Kidney (tissue), 22 donors: ENCODE results near the gene ACTA1. TPM values are rescaled to one million over a fixed set of nuclear protein-coding genes. Genes with fewer than 3 reads are reported as not detected.

Experiments
- DNase-seq, 5 donors: peaks; one replicate each; pipeline ENCODE4 v3.0.0-alpha.2; 2013 to 2020
- FAIRE-seq: peaks from 2 replicates; lab custom pipeline; 2012; peaks lifted over from hg19 to GRCh38; lab: Jason Lieb, UNC
- H3K27ac ChIP-seq, 2 donors: one replicate each; pipeline ENCODE4 v1.7.0; 2013; ENCODE audit warnings: low read depth in 2 of 2, low read length in 2 of 2, inconsistent platforms in 1 of 2
- H3K27me3 ChIP-seq: one replicate; pipeline ENCODE4 v1.7.1; 2013; ENCODE audit warnings: low read length, inconsistent platforms; ENCODE audit not compliant: control insufficient read depth, insufficient read depth
- H3K36me3 ChIP-seq, 3 donors: one replicate each; pipeline versions ENCODE4 v1.7.0 to v1.7.1; 2013; ENCODE audit warnings: low read length in 3 of 3, control low read depth in 1 of 3, inconsistent platforms in 1 of 3; ENCODE audit not compliant: insufficient read depth in 3 of 3, control insufficient read depth in 2 of 3
- H3K4me1 ChIP-seq, 3 donors: one replicate each; pipeline versions ENCODE4 v1.7.0 to v1.7.1; 2013; ENCODE audit warnings: low read length in 3 of 3, inconsistent platforms in 1 of 3, low read depth in 1 of 3; ENCODE audit not compliant: control insufficient read depth in 2 of 3, insufficient read depth in 2 of 3
- H3K4me3 ChIP-seq, 3 donors: one replicate each; pipeline versions ENCODE4 v1.7.0 to v1.8.1; 2013; ENCODE audit warnings: low read length in 3 of 3, control low read depth in 1 of 3, inconsistent platforms in 1 of 3
- H3K9ac ChIP-seq, 3 donors: one replicate each; pipeline versions ENCODE4 v1.7.0 to v1.7.1; 2013; ENCODE audit warnings: low read length in 3 of 3, control low read depth in 1 of 3, inconsistent platforms in 1 of 3
- H3K9me3 ChIP-seq, 3 donors: one replicate each; pipeline versions ENCODE4 v1.7.0 to v1.7.1; 2013; ENCODE audit warnings: low read length in 3 of 3, control low read depth in 1 of 3, inconsistent platforms in 1 of 3; ENCODE audit not compliant: control insufficient read depth in 2 of 3, insufficient read depth in 1 of 3
- CTCF ChIP-seq: IDR thresholded peaks from 3 replicates; pipeline ENCODE4 v1.5.1; 2012; ENCODE audit warnings: mild to moderate bottlenecking, moderate library complexity, borderline replicate concordance; ENCODE audit not compliant: insufficient read depth; ENCODE audit errors: extremely low read depth
- intact Hi-C: fragments of 100-400 bp; cut with DNase I; formaldehyde crosslinking; loops from one replicate; pipeline ENCODE4 v1.11.1; 2022
- long read RNA-seq, 10 donors: library from polyadenylated mRNA in 1 of 10; unstranded in 1 of 10; transcript quantifications; one replicate each; pipeline ENCODE4 v2.0.0 and lab custom pipeline, GENCODE V29; 2021 to 2026
- polyA plus RNA-seq: library from polyadenylated mRNA; stranded (reverse); fragments of 350-450 nt; fragmentation: Illumina TruSeq; extraction: RNeasy Lipid Tissue Mini Kit (QIAGEN cat#74804); gene quantifications from one replicate; pipeline ENCODE4 v1.2.3, GENCODE V29; 2014; ENCODE audit warnings: low read depth, low replicate concordance; ENCODE audit not compliant: insufficient read depth
- total RNA-seq: library from RNA; stranded (reverse); fragmentation: NEBNext Ultra II Directional; extraction: Animal tissue kit (Norgen Biotek cat#: 25700); gene quantifications from one replicate; pipeline ENCODE4 v1.2.1, GENCODE V29; 2021
- donor health status: control.
- donor health status: control.
- donor health status: control.
- donor health status: control.
- donor health status: control.
- donor health status: DM: yes; HTN: yes; CAD: no.
- donor health status: Normal renal cell carcinoma (clear cell type).

ACTA1 gene
- total RNA-seq (not detected), polyA plus RNA-seq (1.2 TPM)
- long read RNA-seq, donor 1, partial matches to known transcripts, result 0 of 3 reads
- long read RNA-seq, donor 1, other reads (novel, unspliced or antisense), result 0 of 3 reads
- long read RNA-seq, donor 2, partial matches to known transcripts, result 0 of 1 reads
- long read RNA-seq, donor 2, other reads (novel, unspliced or antisense), result 0 of 1 reads
- long read RNA-seq, donor 3, transcript ACTA1-202 (7 exons, 1,491 nt), result major isoform, 7 of 7 reads
- long read RNA-seq, donor 3, partial matches to known transcripts, result 0 of 7 reads
- long read RNA-seq, donor 3, other reads (novel, unspliced or antisense), result 0 of 7 reads
- long read RNA-seq, donor 4, partial matches to known transcripts, result 0 of 2 reads
- long read RNA-seq, donor 4, other reads (novel, unspliced or antisense), result 0 of 2 reads
- long read RNA-seq, donor 5, result 0 reads
- long read RNA-seq, donor 6, partial matches to known transcripts, result 0 of 3 reads
- long read RNA-seq, donor 6, other reads (novel, unspliced or antisense), result 0 of 3 reads
- long read RNA-seq, donor 7, result 0 reads
- long read RNA-seq, donor 8, result 0 reads
- long read RNA-seq, donor 9, partial matches to known transcripts, result 0 of 1 reads
- long read RNA-seq, donor 9, other reads (novel, unspliced or antisense), result 0 of 1 reads
- long read RNA-seq, donor 10, result 0 reads

GRCh38 chr1:229434005-229434640, at the start of gene ACTA1:
Gene ACTA1 (minus strand): TSS chr1:229434094. CDS start chr1:229433115, 979 bp downstream.
- Histone ChIP-seq H3K36me3 (no peaks in the 10 kb centered on the region), H3K27ac (no peak within 1 kb of the TSS), H3K27me3 (peaks cover 38% of the 10 kb centered on the region), H3K4me3 (no peak within 1 kb of the TSS), H3K9me3 (no peaks in the 10 kb centered on the region), H3K4me1 (peaks cover 0 to 4% (median 0%) of the 10 kb centered on the region in 3 donors), H3K9ac (no peak within 1 kb of the TSS)
- TF ChIP-seq CTCF, result no peak
- DNase-seq (peak in 3 of 5 donors; percentile 30 to 64 (median 40)), FAIRE-seq (no peak)
- intact Hi-C loops, result no loop called here

- H3K9ac ChIP-seq, result no peak overlapping the region
- H3K36me3 ChIP-seq, result peaks cover 4 to 50% (median 34%) of the 10 kb centered on the region in 3 donors
- no peak overlapping the region for H3K27ac ChIP-seq
- FAIRE-seq (no peak), DNase-seq (no peak)
- no peaks in the 10 kb centered on the region for H3K9me3 ChIP-seq
- no peak overlapping the region for H3K4me3 ChIP-seq
- intact Hi-C loops, result no loop called here
- H3K27me3 ChIP-seq, result no peaks in the 10 kb centered on the region
- H3K4me1 ChIP-seq, result no peaks in the 10 kb centered on the region
- TF ChIP-seq CTCF, result no peak
Observed at GRCh38 chr1:229482511-229482910, 48.6 kb upstream of the ACTA1 start.

GRCh38 chr1:229480495-229480894, 46.6 kb upstream of the ACTA1 start:
- Histone ChIP-seq H3K4me1 (no peaks in the 10 kb centered on the region), H3K27ac (no peak overlapping the region), H3K9ac (no peak overlapping the region), H3K4me3 (no peak overlapping the region), H3K9me3 (no peaks in the 10 kb centered on the region), H3K27me3 (no peaks in the 10 kb centered on the region), H3K36me3 (peaks cover 0 to 31% (median 29%) of the 10 kb centered on the region in 3 donors)
- intact Hi-C loops, result no loop called here
- no peak for TF ChIP-seq CTCF
- no peak for DNase-seq
- no peak for FAIRE-seq
